Neural progenitor cell (in vitro differentiated cells): Measurements from ENCODE around the gene MRNIP. TPM values are rescaled to one million over a fixed set of nuclear protein-coding genes. Genes with fewer than 3 reads are reported as not detected.

ENCODE experiments used
- DNase-seq: peaks from one replicate; pipeline ENCODE4 v3.0.0-alpha.2; 2016; ENCODE audit warnings: low spot score
- H2AFZ ChIP-seq: fragments of 200-600 bp; sonication (generic); replicated peaks from 2 replicates; pipeline ENCODE4 v1.6.1; 2016; ENCODE audit warnings: antibody characterized with exemption
- H3F3A ChIP-seq: fragments of 200-600 bp; sonication (generic); 2 replicates; pipeline ENCODE4 v1.6.1; 2016; ENCODE audit warnings: antibody characterized with exemption, low read depth
- H3K27ac ChIP-seq: fragments of 200-600 bp; sonication (generic); 2 replicates; pipeline ENCODE4 v1.5.1; 2016; ENCODE audit warnings: mild to moderate bottlenecking
- H3K27me3 ChIP-seq: fragments of 200-600 bp; sonication (generic); 2 replicates; pipeline ENCODE4 v1.6.1; 2016; ENCODE audit warnings: mild to moderate bottlenecking, moderate library complexity
- H3K36me3 ChIP-seq: fragments of 200-600 bp; sonication (generic); 2 replicates; pipeline ENCODE4 v1.5.1; 2016
- H3K4me1 ChIP-seq: fragments of 200-600 bp; sonication (generic); 2 replicates; pipeline ENCODE4 v1.6.1; 2016; ENCODE audit warnings: mixed run types
- H3K4me2 ChIP-seq: fragments of 200-600 bp; sonication (generic); 2 replicates; pipeline ENCODE4 v1.6.1; 2016
- H3K4me3 ChIP-seq: fragments of 200-600 bp; sonication (generic); 2 replicates; pipeline ENCODE4 v1.5.1; 2016
- H3K79me2 ChIP-seq: fragments of 200-600 bp; sonication (generic); 2 replicates; pipeline ENCODE4 v1.6.1; 2016; ENCODE audit warnings: low read depth
- H3K9ac ChIP-seq: fragments of 200-600 bp; sonication (generic); 2 replicates; pipeline ENCODE4 v1.6.1; 2016
- H3K9me3 ChIP-seq: fragments of 200-600 bp; sonication (generic); 2 replicates; pipeline ENCODE4 v1.5.1; 2016; ENCODE audit warnings: low read depth
- H4K20me1 ChIP-seq: fragments of 200-600 bp; sonication (generic); 2 replicates; pipeline ENCODE4 v1.6.1; 2016; ENCODE audit warnings: low read depth
- H3K27ac Mint-ChIP-seq: 3 replicates; pipeline ENCODE4 v1.8.0; 2021; ENCODE audit warnings: mixed read lengths
- H3K27me3 Mint-ChIP-seq: 2 replicates; pipeline ENCODE4 v1.8.0; 2022; ENCODE audit warnings: low read depth, mild to moderate bottlenecking, inconsistent platforms, moderate library complexity, mixed read lengths; ENCODE audit not compliant: insufficient read depth
- H3K36me3 Mint-ChIP-seq: 3 replicates; pipeline ENCODE4 v1.8.0; 2021; ENCODE audit warnings: mixed read lengths
- H3K4me1 Mint-ChIP-seq: 3 replicates; pipeline ENCODE4 v1.8.0; 2021; ENCODE audit warnings: mixed read lengths
- H3K4me3 Mint-ChIP-seq: 3 replicates; pipeline ENCODE4 v1.8.0; 2021; ENCODE audit warnings: mild to moderate bottlenecking, moderate library complexity, mixed read lengths
- H3K9me3 Mint-ChIP-seq: 3 replicates; pipeline ENCODE4 v1.8.0; 2020; ENCODE audit warnings: mixed read lengths
- EZH2 ChIP-seq: fragments of 200-600 bp; sonication (generic); IDR thresholded peaks from 2 replicates; pipeline ENCODE4 v1.6.1; 2017; ENCODE audit warnings: antibody characterized with exemption, mild to moderate bottlenecking, moderate library complexity
- EZH2phosphoT487 ChIP-seq: fragments of 200-600 bp; sonication (generic); IDR thresholded peaks from 2 replicates; pipeline ENCODE4 v1.6.1; 2017; ENCODE audit warnings: antibody characterized with exemption
- total RNA-seq: library from RNA; depleted of rRNA; stranded (reverse); fragments of >200 nt; gene quantifications from 2 replicates; pipeline ENCODE4 v1.2.3, GENCODE V29; 2015; ENCODE audit warnings: low replicate concordance
- TF ChIP-seq, protein P1 (sequence below): fragments of 200-600 bp; sonication (generic); IDR thresholded peaks from 2 replicates; pipeline ENCODE4 v1.5.1; 2017; ENCODE audit warnings: antibody characterized with exemption, mild to moderate bottlenecking

MRNIP gene
- total RNA-seq, 1 donor from 2014 or later: 68.5 TPM

- Histone ChIP-seq H3K9me3 (no peaks in the 10 kb centered on the region), H3K9ac (no peak overlapping the region), H3K4me3 (no peak overlapping the region), H3K4me2 (no peak overlapping the region), H3K79me2 (no peaks in the 10 kb centered on the region), H3K27ac (no peak overlapping the region), H4K20me1 (peaks cover 11% of the 10 kb centered on the region), H2AFZ (no peak overlapping the region), H3K27me3 (peaks cover 34% of the 10 kb centered on the region), H3F3A (peaks cover 25% of the 10 kb centered on the region), H3K4me1 (peaks cover 15% of the 10 kb centered on the region), H3K36me3 (no peaks in the 10 kb centered on the region)
- no peak for DNase-seq
- Mint-ChIP-seq H3K36me3 (peaks cover 24% of the 10 kb centered on the region), H3K27ac (no peak overlapping the region), H3K9me3 (peaks cover 4% of the 10 kb centered on the region), H3K27me3 (peaks cover 13% of the 10 kb centered on the region), H3K4me3 (peak overlapping the region; percentile 11), H3K4me1 (peaks cover 19% of the 10 kb centered on the region)
- TF ChIP-seq, protein P1, sequence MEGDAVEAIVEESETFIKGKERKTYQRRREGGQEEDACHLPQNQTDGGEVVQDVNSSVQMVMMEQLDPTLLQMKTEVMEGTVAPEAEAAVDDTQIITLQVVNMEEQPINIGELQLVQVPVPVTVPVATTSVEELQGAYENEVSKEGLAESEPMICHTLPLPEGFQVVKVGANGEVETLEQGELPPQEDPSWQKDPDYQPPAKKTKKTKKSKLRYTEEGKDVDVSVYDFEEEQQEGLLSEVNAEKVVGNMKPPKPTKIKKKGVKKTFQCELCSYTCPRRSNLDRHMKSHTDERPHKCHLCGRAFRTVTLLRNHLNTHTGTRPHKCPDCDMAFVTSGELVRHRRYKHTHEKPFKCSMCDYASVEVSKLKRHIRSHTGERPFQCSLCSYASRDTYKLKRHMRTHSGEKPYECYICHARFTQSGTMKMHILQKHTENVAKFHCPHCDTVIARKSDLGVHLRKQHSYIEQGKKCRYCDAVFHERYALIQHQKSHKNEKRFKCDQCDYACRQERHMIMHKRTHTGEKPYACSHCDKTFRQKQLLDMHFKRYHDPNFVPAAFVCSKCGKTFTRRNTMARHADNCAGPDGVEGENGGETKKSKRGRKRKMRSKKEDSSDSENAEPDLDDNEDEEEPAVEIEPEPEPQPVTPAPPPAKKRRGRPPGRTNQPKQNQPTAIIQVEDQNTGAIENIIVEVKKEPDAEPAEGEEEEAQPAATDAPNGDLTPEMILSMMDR: no peak
These were observed 42.9 kb downstream of the MRNIP start for GRCh38 chr5:179815491-179816249.

DNA sequence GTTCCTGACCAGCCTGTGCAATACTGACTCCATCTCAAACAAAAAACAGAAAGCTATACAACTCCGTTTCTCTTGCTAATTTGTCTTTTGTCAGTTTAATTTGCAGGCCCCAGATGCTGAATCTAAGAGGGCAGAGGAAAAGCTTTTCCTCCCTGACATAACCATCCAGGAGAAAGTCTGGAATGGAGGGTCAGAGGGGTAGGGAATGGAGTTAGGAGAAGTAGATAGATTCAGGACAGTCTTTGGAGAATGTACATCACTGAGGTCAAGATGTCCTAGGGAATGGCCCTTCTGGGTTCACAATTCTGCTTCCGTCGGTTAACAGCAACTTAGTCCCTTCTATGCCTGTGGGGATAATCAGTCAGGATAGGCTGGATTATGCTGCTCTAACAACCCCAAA lies 44.5 kb downstream of the MRNIP start:
- no peaks in the 10 kb centered on the region for H3K36me3 ChIP-seq
- DNase-seq: no peak
- no peak overlapping the region for H2AFZ ChIP-seq
- H3K27ac Mint-ChIP-seq: no peak overlapping the region
- H3K9me3 ChIP-seq: no peaks in the 10 kb centered on the region
- H3K9me3 Mint-ChIP-seq: peaks cover 4% of the 10 kb centered on the region
- no peak overlapping the region for H3K9ac ChIP-seq
- H4K20me1 ChIP-seq: peaks cover 11% of the 10 kb centered on the region
- H3K27me3 ChIP-seq: peaks cover 34% of the 10 kb centered on the region
- peaks cover 24% of the 10 kb centered on the region for H3K36me3 Mint-ChIP-seq
- H3F3A ChIP-seq: peaks cover 13% of the 10 kb centered on the region
- H3K4me3 Mint-ChIP-seq: no peak overlapping the region
- TF ChIP-seq, protein P1: no peak
- no peak for TF ChIP-seq EZH2
- no peak for TF ChIP-seq EZH2phosphoT487
- H3K79me2 ChIP-seq: no peaks in the 10 kb centered on the region
- no peak overlapping the region for H3K4me3 ChIP-seq
- H3K27ac ChIP-seq: no peak overlapping the region
- peaks cover 11% of the 10 kb centered on the region for H3K4me1 Mint-ChIP-seq
- peaks cover 15% of the 10 kb centered on the region for H3K27me3 Mint-ChIP-seq
- no peak overlapping the region for H3K4me2 ChIP-seq
- peaks cover 8% of the 10 kb centered on the region for H3K4me1 ChIP-seq

GRCh38 chr5:179812997-179813607 lies 45.5 kb downstream of the MRNIP start:
- DNase-seq: no peak
- peaks cover 13% of the 10 kb centered on the region for H3K27me3 Mint-ChIP-seq
- Histone ChIP-seq H4K20me1 (peaks cover 10% of the 10 kb centered on the region), H3K9ac (no peak overlapping the region), H3K36me3 (no peaks in the 10 kb centered on the region), H2AFZ (no peak overlapping the region), H3K4me1 (no peaks in the 10 kb centered on the region), H3K4me3 (no peak overlapping the region), H3K9me3 (no peaks in the 10 kb centered on the region), H3F3A (peaks cover 14% of the 10 kb centered on the region), H3K4me2 (no peak overlapping the region), H3K27ac (no peak overlapping the region), H3K79me2 (peaks cover 5% of the 10 kb centered on the region), H3K27me3 (peaks cover 26% of the 10 kb centered on the region)
- H3K36me3 Mint-ChIP-seq: peaks cover 24% of the 10 kb centered on the region
- TF ChIP-seq EZH2phosphoT487: no peak
- TF ChIP-seq EZH2: no peak
- TF ChIP-seq, protein P1: no peak
- H3K27ac Mint-ChIP-seq: no peak overlapping the region
- H3K4me3 Mint-ChIP-seq: no peak overlapping the region
- H3K9me3 Mint-ChIP-seq: peaks cover 4% of the 10 kb centered on the region
- peaks cover 3% of the 10 kb centered on the region for H3K4me1 Mint-ChIP-seq
